Measurements from ENCODE around the gene KLHL6.

Gene KLHL6

DNA sequence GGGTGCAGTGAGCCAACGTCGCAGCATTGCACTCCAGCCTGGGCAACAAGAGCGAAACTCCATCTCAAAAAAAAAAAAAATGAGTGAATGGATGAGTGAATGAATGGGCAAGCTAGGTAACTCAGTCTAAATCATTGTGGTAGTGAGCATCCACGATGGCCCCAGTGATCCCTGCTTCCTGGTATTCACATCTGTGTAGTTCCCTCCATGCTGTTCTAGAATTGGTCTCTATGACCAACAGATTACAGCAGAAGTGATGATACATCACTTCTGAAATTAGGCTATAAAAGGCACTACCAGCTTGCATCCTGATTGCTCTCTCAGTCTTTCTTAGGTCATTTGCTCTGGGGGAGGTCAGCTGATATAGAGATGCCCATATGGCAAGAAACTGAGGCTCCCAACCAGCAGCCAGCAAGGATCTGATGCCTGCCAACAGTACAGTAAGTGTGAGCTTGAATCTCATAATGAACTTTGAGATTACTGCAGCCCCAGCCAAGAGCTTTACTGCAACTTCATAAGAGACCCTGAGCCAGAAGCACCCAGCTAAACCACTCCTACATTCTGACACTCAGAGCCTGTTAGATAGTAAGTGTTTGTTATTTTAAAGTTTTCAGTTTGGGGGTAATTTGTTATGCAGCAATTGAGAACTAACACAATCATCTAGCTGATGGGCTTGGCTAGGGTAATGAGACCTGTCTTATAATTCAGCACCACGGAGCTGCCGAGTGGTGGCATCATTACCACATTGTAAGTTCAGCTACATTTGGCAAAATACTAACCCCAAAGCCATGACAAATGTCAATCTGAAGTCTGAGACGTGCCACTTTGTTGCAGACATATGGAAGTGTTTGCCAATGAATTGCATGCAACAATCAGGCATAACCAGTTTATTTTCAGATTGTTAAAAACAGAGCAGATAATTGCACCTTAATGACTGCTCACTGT is 53.0 kb downstream of the KLHL6 start:
- DNase-seq (ENCODE audit: low spot score): no peak

DNA sequence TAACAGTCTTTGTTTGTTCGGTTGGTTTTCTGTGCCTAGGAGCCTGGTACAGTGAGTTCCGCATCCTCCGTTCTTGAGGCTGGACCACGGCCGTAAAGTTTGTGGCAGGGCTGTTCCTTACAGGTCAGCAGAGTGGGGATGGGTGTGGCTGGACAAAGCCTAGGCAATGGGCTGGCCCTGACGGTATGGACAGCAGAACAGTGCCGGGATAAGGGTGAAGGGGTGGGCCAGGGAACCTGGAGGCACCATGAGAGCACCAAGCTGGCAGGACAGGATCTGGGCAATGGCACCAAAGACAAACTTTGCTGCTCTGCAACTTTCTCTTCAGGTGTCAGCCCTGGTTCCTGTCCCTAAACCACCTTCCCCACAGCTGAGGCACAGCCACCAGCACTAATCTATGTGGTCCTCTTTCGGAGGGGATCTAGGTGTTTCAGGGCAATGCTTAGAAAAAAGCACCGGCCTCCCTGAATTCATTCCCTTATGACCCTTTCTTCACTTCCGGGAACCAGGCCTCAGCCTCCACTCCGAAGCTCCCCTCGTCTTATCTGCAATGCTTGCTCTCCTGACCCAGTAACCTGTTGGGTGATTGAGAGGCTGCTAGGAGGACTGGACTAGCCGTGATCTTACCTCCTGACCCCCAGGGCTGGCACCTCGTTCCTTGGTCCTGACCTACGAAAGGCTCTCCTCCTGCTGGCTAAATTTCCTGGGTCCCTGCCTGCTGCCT is 54.4 kb downstream of the KLHL6 start:
- no peak for DNase-seq (ENCODE audit: low spot score)

DNA sequence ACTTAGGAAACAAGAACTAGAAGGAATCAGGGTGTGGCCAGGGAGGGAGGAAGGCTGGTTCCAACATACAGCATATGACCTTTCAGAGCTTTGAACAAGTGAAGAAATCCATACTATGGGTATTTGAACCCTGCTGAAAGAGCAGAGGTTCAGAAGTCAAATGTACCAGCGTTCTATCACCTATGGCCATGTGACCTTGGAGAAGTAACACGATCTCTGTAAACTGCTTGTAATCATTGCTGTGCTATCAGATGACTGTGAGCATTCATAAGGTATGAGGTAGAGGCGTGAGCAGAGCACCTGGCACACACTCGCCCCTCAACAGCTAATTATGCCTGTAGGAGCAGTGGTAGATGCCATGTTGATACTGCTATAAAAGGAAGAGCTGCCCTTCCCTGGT is 55.2 kb downstream of the KLHL6 start:
- DNase-seq (ENCODE audit: low spot score): no peak

DNA sequence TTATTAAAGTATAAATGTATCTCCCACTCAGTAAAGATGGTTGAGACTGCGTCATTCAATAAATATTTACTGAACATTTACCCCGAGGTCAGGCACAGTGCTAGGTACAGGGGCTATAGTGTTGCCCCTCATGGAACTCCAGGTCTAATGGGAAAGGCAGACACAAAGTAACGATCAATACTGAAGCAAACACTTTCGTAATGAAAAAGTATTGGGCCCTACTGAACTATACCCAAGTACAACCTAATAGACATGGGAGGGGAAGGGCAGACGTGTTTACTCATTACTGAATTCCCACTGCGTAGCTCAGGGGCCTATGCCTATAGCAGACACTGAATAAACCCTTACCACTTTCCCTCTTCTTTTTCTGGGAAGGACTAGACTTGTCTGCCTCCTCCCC is 56.9 kb downstream of the KLHL6 start:
- no peak for DNase-seq (ENCODE audit: low spot score)

DNA sequence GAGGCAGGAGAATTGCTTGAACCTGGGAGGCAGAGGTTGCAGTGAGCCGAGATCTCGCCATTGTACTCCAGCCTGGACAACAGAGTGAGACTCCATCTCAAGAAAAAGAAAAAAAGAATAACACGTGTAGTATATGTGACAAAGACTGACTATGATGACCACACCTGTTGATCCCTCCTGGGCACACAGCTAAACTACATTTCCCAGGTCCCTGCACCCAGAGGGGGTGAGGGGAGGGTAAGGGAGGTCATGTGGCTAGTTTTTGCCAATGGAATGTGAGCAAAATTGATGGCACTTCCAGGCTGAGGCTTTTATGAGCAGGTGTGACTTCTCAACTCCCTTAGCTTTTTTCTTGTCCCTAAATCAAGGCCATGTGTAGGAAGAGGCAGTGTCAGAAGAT is 58.2 kb downstream of the KLHL6 start:
- DNase-seq (ENCODE audit: low spot score): peak; percentile 41

DNA sequence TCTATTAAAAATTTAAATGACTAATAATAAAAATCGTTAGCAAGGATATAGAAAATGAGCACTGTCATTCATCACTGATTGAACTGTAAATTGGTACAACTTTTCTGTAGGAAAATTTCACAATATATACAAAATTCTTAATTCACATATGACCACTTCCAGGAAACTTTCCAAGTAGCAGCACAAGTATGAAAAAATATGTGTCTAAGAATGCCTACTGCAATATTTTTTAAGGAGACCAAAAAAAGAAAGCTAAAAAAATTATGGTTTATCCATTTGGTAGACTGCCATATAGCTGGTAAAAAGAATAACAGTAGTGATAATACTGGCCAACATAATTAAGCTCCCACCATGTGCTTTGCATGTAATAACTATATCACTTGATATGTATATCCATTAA is 59.2 kb downstream of the KLHL6 start:
- DNase-seq (ENCODE audit: low spot score): no peak

DNA sequence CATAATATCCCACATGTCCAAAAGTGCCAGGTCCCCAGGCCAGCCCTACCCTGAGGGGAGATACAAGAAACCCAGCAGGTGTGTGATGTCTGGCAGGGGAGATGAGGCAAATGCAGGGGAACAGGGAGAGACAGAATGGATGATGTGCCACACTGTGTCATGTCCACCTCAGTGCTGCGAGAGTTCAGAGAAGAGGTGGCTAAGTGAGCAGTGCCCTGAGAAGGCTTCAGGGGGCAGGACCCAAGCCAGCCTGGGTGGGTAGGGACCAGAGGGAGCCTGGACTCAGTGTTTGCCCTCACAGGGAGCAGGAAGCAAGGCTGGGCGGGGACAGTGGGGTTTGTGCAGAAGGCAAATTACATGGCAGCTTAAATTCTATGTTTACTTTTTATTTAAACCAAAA is 61.2 kb downstream of the KLHL6 start:
- DNase-seq (ENCODE audit: low spot score): no peak

DNA sequence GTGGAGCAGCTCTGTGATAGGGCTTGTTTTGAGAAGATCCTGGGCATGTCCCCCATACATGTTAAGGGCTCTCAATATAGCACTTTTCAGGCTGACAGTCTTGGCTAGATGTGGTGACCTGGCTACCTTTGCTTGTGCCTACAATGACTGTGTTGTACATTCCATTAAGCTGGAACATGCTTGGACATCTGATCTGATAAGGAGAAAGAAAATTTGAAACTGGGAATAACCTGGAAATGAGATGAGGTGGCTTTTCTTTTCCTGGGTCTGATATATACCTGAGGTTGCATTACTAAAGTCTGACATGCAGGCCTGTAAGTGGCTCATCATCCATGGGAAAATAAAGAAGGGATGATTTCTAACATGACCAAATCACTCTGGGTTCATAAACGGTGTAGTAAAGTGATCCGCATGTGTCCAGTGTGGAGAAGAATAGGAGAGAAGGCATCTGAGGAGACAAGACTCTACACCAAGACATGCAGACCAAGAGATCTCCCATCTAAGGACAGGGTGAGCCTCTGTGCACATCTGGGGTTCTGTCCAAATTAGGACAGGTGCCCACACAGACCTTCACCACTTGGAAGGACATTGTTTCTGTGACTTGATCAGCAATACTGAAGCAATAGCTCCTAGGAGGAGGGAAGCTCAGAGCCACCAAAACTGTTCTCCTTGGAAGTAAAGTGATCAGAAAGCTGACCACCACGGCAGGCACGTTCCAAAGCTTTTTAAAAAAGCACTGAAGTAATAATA is 62.0 kb downstream of the KLHL6 start:
- no peak for DNase-seq (ENCODE audit: low spot score)

DNA sequence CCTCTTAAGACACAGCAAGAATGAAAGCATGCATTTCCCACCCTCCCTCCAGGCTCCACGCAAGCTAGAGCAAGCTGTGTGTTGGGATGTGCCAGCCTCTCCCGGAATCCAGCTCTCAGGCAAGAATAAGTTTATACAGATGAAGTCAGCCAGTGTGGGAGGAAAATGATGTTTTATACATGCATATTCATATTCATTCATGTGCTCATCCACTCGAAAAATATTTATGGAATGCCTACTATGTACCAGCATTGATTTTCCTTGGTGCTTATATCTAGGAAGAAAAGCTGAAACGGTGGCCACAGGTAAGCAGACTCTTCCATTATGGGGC is 62.7 kb downstream of the KLHL6 start:
- DNase-seq (ENCODE audit: low spot score): no peak

DNA sequence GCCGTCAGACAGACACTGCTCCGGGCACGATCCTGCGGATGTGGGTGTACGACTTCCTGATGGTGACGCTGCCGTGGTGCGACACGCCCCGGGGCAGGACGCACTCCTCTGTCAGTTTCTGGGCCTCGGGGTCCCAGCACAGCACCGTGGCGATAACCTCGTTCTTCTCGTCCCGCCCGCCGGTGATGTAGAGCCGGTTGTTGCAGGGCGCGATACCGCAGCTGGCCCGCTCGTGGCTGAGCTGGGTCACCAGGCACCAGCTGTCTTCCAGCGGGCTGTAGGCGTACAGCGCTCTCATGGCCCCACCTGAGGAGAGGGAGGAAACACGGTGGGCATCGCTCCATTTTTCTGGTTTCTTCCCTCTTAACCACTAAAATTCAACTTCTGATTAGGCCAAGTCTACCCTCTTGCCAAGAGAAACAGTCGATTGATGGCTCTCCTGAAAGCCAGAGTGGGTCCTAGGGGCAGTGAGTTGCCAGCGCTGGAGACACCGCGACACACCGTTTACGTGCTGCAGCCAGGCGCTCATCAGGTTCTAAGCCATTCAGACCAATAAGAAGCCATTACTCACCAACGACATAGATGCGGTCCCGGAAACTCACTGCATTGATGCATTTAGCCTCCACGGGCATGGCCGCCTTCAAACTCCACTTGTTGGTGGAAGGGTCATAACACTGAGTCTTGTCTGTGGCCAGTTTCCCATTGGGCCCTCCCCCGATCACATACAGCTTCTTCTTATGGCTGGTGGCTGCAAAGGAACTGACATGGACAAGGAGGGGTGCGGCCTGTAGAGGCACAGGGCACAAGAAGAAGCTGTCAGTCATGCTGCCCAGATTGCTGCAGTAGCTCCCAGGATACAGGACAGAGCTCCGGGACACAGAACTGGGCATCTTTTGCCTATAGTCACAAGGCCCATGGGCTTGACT is 63.3 kb downstream of the KLHL6 start:
- no peak for DNase-seq (ENCODE audit: low spot score)

DNA sequence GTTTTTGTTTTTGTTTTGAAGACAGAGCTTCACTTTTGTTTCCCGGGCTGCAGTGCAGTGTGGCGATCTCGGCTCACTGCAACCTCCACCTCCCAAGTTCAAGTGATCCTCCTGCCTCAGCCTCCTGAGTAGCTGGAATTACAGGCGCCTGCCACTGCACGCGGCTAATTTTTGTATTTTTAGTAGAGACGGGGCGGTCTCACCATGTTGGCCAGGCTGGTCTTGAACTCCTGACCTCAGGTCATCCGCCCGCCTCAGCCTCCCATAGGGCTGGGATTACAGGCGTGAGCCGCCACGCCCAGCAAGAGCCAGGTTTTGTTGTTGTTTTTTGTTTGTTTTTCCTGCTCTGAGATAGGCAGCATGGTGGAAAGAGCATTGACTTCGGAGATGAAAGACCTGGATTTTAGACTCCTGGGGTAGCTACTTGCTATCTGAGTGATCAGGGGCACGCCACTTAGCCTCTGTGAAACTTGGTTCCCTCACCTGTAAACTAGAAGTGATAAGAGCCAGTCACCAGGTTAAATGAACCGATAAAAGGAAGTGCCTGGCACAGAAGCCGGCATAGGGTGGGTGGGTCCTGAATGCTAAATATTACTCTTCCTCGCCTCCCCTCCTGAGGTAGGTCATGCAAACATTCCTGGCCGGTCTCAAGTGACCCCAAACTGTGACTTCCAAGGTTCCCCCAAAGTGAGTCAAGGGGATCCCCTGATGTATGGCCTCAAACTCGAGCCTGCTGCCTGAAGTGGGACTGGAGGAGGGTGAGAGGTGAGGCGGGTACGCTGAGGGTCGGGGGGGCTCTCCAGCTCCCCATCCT is 64.2 kb downstream of the KLHL6 start:
- no peak for DNase-seq (ENCODE audit: low spot score)

DNA sequence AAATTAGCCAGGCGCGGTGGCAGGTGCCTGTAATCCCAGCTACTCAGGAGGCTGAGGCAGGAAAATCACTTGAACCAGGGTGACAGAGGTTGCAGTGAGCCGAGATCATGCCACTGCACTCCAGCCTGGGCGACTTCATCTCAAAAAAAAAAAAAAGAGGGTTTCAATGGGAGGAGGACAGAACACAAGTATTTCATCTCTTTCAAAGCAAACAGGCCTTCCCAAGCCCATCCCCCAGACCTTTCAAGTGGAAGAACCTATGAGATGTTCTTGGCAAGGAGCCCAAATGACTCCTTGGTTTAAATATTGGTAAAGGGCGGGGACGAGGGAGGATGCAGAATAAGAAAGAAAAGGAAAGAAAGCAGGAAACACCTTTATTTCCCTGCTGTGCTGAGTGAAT is 64.9 kb downstream of the KLHL6 start:
- peak; percentile 30 for DNase-seq (ENCODE audit: low spot score)

DNA sequence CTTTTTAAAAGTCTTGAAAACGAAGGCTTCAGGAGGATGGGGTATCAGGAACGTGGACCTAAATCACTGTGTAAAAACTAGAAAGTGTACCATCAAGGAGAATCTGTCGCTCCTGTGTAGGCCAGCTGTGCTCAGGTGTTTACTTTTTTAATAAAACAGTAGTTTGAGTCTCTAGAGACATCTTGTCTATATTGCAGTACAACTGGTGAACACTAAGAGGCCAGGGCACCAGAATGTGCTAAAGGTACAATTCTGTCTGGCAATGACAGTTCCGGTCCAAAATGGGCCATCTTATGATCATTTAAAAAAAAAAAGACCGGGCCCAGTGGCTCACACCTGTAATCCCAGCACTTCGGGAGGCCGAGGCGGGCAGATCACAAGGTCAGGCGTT is 65.3 kb downstream of the KLHL6 start:
- no peak for DNase-seq (ENCODE audit: low spot score)

DNA sequence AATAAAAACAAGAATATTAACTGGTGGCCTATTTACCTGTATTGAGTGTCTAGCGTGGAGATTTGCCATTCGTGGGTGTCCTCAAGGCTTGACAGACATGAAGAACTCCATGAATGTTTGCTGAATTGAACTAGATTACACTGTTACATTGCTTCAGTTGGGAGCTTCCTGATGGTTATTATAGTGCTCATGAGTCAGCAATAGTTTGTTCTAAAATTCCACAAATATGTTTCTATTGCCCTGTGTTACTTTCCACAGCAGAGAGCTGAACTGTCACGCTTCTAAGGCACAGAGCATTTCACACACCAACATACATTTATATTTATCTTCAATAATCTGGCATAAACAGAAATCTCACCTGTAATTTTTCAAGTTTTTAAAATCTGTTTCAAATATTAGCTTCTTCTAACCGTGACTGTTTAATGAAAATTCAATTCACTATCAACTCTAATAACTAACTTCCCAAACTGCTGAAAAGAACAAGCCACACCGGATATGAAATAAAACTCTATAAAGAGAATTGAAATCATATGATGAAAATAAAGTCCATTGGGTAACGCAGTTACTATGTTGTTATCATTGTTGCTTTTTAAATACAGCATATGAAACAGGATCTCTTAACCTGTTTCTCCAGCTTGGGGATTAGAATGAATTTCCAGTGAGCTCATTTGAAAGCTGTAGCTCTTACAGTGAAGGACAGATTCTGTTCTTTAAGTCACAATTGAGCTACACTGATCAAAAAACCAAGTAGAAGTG is 65.9 kb downstream of the KLHL6 start:
- DNase-seq (ENCODE audit: low spot score): no peak

DNA sequence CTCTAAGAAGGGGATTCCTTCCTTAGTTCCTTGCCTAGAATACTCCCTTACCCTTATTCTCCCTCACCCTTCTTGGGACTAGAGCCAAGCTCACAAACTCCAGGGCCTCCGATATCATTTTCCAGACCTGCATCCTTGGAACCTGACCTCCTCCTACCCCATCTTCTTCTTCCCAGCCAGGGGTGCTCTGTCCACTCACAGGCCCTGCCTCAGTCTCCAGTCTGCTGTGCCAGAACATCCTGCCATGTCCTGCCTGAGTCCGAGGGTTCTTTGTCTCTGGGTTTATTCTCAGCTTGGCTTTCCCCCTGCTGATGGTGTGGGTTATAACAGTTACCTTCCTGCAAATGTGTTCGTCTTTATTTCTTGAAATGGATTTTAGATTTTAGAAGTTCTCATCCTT is 67.2 kb downstream of the KLHL6 start:
- no peak for DNase-seq (ENCODE audit: low spot score)

DNA sequence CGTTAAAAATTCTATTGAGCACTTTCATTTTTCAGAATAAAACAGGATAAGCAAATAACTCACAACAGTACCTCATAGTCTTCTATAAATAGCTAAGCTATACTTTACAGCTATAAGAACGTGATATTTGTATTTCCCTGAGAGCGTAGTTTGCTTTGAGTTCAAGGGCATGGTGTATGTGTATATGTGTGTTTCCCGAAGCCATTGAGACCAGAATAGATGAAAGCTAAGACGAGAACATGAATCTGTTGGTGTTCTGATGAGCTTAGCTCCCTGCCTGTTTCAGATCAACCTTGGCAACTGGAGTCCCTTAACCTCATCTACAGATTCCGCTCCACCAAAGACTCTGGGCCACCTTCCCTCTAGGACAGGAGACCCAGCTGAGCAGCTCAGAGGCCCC is 67.6 kb downstream of the KLHL6 start:
- no peak for DNase-seq (ENCODE audit: low spot score)

DNA sequence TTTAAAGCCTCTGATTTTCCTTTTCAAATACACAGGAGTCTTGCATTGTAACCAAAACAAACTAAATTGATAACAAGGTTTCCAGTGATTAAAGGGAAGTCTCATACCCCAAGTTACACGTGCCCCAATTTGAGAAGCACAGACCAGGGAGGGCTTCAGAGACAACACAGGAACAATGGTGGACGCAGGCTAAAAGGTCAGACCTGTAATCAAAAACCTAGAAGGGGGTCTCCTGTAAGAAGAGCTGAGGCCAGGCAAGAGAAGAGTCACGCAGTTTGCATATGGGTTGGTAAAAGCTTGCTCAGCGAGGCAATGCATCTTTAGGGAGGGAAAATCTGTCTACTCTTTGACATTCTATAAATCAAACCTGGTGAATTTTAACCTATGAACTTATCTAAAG is 68.5 kb downstream of the KLHL6 start:
- DNase-seq (ENCODE audit: low spot score): no peak

DNA sequence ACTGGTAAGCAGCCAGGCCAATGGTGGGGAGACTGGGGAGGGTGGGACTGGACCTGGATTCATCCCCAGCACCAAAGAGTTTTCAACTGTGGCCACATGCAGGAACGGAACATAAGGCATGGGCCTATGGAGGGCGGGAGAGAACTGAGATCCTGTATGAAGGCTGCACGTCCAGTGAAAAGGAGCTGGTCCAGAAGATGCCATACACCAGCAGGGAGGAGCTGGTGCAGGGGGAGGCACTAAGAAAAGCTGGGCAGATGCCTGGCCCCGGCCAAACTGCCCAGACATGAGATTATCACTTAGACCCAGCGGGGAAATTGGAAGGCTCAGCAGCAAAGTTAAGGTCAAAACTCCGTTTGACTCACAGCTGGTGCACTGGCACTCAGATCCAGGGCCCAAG is 69.0 kb downstream of the KLHL6 start:
- no peak for DNase-seq (ENCODE audit: low spot score)

DNA sequence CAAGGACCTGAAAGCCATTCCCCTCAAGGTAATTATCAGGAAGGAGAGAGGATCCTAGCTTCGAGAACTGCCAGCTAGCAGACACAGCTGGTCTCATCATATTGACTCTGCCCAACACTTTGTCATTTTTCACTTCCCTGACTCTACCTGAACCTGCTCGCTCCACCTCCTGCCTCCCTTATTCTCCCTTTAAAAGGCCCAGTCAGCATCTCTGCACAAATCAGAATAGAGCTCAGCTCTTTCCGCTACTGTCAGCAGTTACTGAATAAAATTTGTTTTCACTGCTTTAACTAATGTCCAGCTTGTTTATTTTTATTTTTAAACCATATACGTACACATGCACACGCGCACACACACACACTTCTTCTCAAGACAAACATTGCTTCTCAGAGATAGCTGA is 69.9 kb downstream of the KLHL6 start:
- no peak for DNase-seq (ENCODE audit: low spot score)

DNA sequence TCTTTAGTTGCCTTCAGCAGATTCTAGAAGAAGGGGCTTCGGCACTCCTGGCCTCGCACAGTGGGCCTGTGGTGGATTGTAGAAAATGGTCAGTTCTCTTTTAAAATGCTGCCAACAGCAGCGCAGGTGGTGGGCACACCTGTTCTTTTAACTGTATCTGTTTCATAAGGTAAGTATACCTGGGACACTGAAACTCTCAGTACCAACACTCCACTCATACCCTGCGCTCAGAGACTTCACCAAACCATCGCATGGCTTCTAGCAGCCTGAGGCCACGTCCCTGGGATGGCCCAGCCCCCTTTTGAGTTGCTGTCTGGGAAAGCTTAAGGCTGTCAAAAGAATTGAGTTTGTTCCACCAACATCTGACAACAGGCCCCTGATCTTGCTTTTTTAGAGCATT is 70.4 kb downstream of the KLHL6 start:
- no peak for DNase-seq (ENCODE audit: low spot score)

Measured in iPS-NIHi11 (cell line).